ENCODE measurements around the gene EIF4EBP2. TPM values are rescaled to one million over a fixed set of nuclear protein-coding genes. Genes with fewer than 3 reads are reported as not detected.

Gene EIF4EBP2
- total and polyA plus RNA-seq, 4 donors, result 25.7 to 70.0 (median 33.0) TPM

DNA sequence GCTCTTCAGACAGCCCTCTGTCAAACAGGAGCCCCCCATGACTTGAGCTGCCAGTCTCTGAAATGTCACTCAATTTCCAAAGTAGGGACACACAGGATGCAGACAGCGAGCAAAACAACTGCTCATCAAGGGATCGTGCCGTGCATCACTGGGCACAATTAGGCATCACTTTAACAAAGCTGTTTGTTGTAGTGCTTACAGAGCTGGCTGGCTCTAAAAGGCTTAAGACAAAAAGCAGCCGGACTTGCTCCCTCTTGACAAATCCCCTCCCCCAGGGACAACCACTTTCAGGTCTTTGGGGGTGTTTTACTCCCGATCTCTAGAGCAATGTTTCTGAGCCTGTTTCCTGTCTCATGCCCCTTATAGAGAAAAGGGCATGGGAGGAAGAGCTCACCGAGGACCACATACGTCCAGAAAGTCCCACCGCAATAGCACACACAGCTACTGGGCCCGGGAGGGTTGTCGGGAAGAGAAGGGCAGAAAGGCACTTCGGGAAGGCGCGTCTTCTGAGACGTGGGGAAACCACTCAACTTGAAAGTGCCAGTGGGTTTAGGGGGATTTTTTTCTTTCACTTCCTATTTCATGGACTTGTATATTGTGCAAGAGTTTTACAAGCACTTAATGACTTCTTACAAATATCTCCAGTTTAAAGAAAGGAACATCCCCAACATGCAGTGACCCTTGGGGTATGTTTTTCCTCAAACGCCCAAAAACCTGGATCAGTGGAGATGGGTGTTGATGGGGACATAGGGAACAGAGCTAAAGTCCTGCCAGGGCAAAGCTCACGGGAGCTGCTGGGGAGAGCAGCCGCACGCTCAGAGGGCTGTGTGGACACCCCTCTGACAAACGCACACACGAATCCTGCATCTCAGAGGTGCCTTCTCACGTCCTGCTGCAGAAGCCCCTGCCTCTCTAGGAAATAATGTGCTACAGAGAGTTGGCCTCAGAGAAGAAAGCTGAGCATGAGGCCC, 48.6 kb upstream of the EIF4EBP2 start:
- Histone ChIP-seq H3K36me3 (ENCODE audit: control insufficient read depth in 4 of 4, insufficient read depth in 3 of 4, low read depth in 1 of 4, low read length in 3 of 4) (no peaks in the 10 kb centered on the region), H3K9ac (ENCODE audit: low read depth in 1 of 2, low read length in 2 of 2) (no peak overlapping the region), H3K27ac (ENCODE audit: low read depth in 1 of 2, low read length in 2 of 2) (no peak overlapping the region), H3K4me1 (ENCODE audit: control insufficient read depth in 4 of 4, insufficient read depth in 4 of 4, low read length in 3 of 4) (peaks cover 3 to 27% (median 13%) of the 10 kb centered on the region in 4 donors), H3K27me3 (ENCODE audit: control insufficient read depth in 4 of 4, insufficient read depth in 4 of 4, low read length in 3 of 4) (no peaks in the 10 kb centered on the region), H3K9me3 (ENCODE audit: control insufficient read depth in 4 of 4, low read length in 3 of 4) (no peaks in the 10 kb centered on the region), H3K4me3 (ENCODE audit: low read depth in 1 of 3, low read length in 3 of 3) (no peak overlapping the region)
- no peak for DNase-seq (ENCODE audit: low spot score)
- 76% methylated on average over 21 of the region's 21 CpGs for WGBS
- TF ChIP-seq CTCF (IDR thresholded peaks at IDR 0.05; ENCODE audit: low read depth, low read length, missing input control) (no peak), FOXA1 (IDR thresholded peaks at IDR 0.05) (no peak), HNF4G (IDR thresholded peaks at IDR 0.05) (no peak), TAF1 (conservative IDR thresholded peaks at IDR 0.05) (no peak), RAD21 (IDR thresholded peaks at IDR 0.05) (no peak), RXRA (IDR thresholded peaks at IDR 0.05) (no peak), ZBTB33 (IDR thresholded peaks at IDR 0.05) (no peak), YY1 (IDR thresholded peaks at IDR 0.05) (no peak), NR2F2 (IDR thresholded peaks at IDR 0.05) (no peak), GABPA (IDR thresholded peaks at IDR 0.05 in 1 of 2, conservative IDR thresholded peaks at IDR 0.05 in 1 of 2) (no peak), HNF4A (conservative IDR thresholded peaks at IDR 0.05) (no peak), SP1 (IDR thresholded peaks at IDR 0.05) (no peak), JUND (IDR thresholded peaks at IDR 0.05) (no peak), EGR1 (IDR thresholded peaks at IDR 0.05; ENCODE audit: low read depth in 2 of 2) (no peak), FOXA2 (IDR thresholded peaks at IDR 0.05) (no peak)
- TF ChIP-seq, protein P1, sequence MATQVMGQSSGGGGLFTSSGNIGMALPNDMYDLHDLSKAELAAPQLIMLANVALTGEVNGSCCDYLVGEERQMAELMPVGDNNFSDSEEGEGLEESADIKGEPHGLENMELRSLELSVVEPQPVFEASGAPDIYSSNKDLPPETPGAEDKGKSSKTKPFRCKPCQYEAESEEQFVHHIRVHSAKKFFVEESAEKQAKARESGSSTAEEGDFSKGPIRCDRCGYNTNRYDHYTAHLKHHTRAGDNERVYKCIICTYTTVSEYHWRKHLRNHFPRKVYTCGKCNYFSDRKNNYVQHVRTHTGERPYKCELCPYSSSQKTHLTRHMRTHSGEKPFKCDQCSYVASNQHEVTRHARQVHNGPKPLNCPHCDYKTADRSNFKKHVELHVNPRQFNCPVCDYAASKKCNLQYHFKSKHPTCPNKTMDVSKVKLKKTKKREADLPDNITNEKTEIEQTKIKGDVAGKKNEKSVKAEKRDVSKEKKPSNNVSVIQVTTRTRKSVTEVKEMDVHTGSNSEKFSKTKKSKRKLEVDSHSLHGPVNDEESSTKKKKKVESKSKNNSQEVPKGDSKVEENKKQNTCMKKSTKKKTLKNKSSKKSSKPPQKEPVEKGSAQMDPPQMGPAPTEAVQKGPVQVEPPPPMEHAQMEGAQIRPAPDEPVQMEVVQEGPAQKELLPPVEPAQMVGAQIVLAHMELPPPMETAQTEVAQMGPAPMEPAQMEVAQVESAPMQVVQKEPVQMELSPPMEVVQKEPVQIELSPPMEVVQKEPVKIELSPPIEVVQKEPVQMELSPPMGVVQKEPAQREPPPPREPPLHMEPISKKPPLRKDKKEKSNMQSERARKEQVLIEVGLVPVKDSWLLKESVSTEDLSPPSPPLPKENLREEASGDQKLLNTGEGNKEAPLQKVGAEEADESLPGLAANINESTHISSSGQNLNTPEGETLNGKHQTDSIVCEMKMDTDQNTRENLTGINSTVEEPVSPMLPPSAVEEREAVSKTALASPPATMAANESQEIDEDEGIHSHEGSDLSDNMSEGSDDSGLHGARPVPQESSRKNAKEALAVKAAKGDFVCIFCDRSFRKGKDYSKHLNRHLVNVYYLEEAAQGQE (IDR thresholded peaks at IDR 0.05), result no peak
- TF ChIP-seq, protein P2, sequence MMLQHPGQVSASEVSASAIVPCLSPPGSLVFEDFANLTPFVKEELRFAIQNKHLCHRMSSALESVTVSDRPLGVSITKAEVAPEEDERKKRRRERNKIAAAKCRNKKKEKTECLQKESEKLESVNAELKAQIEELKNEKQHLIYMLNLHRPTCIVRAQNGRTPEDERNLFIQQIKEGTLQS (IDR thresholded peaks at IDR 0.05), result no peak
- TF ChIP-seq, protein P3, sequence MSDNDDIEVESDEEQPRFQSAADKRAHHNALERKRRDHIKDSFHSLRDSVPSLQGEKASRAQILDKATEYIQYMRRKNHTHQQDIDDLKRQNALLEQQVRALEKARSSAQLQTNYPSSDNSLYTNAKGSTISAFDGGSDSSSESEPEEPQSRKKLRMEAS (IDR thresholded peaks at IDR 0.05), result no peak
